NCI-H2196 (cell line): ENCODE data around the gene AMTN.
"Not testable (repeated sequence)": the region's sequence is repeated elsewhere in the genome, so short reads cannot be mapped to it uniquely, and the experiment has no call there.

Source experiments
- DNase-seq: peaks from one replicate; lab custom pipeline; 2025; ENCODE audit not compliant: unreplicated experiment; lab: John Stamatoyannopoulos, UW

The AMTN gene, protein sequence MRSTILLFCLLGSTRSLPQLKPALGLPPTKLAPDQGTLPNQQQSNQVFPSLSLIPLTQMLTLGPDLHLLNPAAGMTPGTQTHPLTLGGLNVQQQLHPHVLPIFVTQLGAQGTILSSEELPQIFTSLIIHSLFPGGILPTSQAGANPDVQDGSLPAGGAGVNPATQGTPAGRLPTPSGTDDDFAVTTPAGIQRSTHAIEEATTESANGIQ

DNA sequence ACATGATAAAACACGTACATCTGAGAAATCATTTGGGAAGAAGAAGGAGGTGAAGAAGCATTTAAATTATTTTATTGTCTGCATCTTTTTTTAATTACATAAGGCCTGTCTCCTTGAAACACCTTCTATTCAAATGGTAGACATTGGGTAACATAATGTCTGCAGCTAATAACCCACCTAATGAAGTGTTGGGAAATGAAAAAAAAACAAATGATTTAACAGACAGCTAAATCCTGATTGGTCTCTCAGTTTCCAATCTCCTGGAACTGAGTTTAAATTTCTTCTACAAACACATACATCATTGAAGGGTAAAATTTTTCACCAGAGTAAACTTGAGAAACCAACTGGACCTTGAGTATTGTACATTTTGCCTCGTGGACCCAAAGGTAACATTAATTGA, at the start of gene AMTN:
TSS of gene AMTN (plus strand) at position 301 of the 400 bp plus-strand sequence. CDS start 209 bp downstream, outside the sequence.
- no peak for DNase-seq

DNA sequence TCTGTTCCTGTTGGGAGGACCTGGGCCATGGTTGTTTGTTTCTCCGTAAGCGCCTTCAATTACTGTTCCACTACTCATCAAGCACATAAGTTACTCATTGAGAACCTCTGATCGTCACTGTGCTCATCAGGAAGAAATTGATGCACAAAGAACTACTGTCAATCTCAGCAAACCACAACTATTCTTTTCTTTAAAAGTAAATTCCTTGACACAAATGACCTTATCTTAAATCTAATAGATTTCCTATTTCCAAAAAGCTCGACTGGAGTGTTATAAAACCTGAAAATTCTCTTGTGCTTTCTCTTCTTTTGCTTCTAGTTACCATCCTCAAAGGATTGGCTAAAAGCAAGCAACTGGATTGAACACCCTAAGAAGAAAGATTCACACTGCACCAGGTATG, 46.5 kb upstream of the AMTN start, which contains the start of gene MUC7:
TSS of gene MUC7 (plus strand) at position 301 of the 400 bp plus-strand sequence. CDS start 1,825 bp downstream, outside the sequence.
- no peak for DNase-seq

DNA sequence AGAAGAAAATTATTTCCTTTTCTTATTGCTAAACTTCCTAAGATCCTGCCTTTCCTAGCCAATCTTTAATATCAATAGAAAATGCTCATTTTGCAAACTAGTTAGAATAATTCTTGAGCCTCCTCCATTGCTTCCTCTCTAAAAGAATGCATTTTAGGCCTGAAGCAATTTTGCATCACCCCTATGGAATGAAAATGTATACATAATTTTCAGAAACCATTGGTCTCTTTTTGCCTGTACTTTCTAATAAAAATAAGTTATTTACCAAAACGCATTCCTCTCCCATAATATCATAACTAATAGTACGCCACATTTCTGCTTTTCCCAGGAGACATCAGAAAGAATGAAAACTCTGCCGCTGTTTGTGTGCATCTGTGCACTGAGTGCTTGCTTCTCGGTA, 44.7 kb upstream of the AMTN start:
- no peak for DNase-seq

DNA sequence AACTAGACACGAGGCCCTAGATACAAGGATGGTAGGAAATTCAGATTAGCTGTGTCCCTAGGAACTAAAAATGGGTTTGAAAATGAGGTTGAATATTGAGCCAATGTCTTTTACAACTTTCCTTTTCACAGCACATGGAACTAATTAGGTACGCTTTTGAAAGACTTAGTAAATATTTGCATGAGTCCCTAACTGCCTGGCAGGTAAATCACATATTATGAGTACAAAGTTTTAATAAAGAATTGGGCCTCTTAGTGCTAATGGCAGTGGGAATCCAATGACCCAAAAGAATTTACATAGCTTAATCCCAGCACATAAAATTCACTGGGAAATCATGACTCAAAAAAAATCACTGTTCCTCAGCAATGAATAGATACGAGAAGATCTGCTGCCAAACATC, 29.6 kb upstream of the AMTN start:
- DNase-seq = no peak

DNA sequence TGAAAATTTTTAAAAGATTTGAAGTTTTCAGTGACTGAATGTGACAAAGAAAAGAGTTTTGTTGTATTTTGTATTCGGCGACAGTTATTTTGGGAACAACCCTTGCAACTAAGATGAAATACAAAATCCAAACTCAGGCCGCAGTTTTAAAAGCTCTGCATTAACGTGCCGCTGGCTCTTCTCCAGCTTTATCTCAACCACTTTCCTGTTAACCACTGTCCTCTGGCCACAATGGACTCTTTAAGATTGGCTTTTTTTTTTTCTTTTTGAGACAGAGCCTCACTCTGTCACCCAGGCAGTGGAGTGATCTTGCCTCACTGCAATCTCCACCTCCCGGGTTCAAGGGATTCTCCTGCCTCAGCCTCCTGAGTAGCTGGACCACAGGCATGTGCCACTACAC, 22.1 kb upstream of the AMTN start:
- DNase-seq = no peak

DNA sequence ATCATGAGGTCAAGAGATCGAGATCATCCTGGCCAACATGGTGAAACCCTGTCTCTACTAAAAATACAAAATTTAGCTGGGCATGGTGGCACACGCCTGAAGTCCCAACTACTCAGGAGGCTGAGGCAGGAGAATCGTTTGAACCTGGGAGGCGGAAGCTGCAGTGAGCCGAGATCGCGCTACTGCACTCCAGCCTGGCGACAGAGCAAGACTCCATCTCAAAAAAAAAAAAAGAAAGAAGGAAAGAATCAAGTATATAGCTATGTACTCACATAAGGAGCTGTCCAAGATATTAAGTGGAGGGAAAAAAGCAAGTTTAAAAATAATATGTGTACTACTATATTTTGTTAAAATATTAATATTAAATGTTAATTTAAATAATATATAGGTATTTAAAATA, 16.5 kb upstream of the AMTN start:
- DNase-seq = not testable (repeated sequence)

DNA sequence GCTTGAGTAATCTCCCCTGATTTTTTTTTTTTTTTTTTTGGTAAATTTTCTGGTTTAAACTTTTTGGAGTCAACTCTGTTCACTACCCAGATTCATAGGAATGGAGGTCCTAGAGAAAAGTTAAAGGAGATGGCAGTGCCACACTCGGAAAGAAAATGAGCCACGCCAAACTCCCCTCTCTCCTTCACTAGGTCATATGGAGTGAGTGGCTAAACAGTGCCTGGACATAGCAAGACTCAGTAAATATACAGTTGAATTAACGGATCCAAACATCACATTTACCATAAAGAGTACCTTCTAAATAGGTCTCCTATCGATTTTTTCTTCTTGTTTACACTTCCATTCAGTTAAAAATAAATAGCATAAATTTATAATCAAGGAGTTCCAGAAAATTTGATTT, 13.6 kb upstream of the AMTN start:
- DNase-seq = no peak

DNA sequence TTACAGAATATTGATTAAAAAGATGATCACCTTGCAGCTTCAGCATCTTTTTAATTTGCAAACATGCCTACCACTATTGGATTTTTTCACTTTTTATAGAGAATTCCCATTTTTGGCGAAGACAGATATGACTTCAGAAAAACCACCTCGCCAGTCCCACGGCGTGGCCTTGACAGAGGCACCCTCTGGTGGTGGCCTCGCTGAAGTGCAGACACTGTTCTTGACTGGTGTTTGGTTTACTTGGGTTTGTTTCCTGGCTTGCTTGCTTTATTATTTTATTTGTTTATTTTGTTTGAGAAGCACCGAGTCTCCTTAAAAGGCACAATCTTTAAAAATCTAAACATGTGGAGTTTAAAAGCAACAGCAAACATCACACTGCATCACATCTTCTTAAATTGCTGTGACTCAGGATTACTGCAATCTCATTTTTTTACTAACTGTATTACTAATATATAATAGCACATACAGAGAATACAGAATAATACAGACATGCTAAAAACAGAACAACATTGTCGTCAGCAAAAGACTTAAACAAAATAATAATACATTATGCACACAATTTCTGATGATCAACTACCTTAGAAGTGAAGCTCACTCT, 13.1 kb upstream of the AMTN start:
- DNase-seq = peak; percentile 11

DNA sequence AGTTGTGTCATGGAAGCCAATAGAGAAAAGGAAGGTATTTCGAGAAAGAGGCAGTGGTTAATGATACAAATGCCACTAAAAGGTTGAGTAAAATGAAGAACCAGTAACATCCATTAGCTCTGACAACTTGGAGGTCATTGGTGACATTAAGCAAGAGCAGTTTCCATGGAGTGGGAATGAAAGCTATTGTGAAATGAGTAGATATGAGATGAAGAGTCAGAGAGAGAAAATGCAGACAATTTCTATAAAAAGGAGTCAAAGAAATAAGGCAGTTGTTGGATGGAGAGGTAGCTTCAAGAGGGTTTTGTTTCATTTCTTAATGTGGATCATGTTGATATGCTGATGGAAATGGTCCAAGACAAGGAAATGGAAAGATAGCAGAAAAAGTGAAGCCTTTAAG, 9.6 kb upstream of the AMTN start:
- DNase-seq = no peak

DNA sequence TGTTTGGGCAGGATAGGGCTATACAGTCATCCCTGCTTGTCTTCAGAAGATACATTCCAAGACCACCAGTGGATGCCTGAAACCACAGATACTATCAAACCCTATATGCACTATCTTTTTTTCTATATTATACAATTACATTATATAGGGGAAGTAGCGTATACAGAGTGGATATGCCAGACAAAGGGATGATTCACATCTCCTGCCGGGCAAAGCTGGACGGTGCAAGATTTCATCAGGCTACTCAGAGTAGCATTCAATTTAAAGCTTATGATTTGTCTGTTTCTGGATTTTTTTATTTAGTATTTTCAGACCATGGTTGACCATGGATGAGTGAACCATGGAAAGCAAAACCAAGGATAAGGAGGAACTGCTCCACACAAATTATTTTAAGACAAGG, 7.0 kb upstream of the AMTN start:
- DNase-seq = no peak

DNA sequence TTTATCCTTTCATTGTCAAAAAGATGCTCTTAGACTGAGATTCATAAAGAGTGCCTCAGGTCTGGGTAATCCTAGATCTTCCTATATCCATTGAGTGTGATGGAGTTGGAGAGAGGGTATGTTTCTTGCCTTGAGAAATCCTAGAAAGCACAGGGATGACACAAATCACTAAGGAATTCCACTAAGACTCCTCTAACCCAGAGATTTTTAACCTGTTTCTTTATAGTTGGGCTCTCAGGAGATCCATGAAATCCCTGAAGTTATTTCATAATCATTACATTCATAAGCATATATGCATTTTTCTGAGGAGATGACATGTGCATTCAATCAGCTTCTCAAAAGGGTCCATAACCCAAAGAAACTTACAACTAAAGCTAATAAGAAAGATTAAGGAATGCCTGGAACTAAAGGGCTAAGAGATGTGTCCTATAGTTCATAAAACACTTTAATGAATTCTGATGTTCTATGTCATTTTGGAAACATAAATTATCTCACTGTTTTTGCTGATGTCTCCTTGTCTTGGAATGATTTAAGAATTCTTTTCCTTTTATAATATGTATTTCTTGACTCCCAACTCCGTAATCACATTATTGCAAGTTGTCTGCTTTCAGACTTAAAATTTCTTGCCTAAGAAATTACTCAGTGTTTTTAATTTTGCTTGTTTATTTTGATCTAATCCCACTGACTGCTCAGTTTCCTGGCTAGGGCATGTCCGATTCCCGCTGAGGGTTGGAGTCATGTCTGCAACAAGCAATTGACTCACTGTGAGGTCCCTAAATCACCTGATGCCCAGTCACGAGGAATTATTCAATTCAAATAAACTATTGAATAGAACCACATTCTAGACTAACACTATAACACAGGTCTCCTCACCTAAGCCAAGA, 2.8 kb upstream of the AMTN start:
- no peak for DNase-seq

DNA sequence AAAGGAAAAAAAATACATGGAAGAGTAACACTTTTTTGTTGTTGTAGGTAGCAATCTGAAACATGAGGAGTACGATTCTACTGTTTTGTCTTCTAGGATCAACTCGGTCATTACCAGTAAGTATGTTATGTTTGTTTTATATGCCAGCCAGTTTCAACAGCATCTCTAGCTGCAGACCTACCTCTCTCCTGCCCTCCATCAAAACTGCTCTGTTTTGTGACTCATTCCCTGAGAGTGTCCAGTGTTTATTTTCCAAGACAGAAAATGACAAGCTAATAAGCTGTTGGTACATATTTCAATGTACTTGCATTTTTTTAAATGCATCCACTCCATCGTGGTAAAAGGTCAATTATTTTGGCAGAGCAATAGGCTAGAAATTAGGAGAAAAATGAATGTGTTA, 347 bp downstream of the AMTN start:
- no peak for DNase-seq

DNA sequence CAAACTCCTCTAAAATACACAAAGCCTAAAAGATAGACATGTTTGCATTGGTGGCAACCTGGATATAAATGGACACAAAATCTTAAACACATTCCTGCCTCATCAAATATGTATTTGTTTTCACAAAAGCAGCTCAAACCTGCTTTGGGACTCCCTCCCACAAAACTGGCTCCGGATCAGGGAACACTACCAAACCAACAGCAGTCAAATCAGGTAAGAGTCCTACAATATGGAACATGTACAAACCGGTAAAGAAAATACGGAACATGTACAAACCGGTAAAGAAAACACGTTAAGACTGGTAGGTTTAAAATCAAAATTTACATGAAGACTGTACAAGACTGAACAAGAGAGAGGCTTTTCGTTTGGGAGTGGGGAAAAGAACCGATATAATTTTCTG, 4.3 kb downstream of the AMTN start:
- DNase-seq = no peak

DNA sequence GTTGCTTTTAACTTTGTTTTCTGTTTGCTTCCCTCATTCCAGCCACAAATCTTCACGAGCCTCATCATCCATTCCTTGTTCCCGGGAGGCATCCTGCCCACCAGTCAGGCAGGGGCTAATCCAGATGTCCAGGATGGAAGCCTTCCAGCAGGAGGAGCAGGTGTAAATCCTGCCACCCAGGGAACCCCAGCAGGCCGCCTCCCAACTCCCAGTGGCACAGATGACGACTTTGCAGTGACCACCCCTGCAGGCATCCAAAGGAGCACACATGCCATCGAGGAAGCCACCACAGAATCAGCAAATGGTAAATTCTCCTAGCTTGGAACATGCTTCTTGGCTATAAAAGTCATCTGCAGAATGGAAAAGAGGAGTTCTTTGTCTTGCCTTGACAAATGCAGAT, 12.6 kb downstream of the AMTN start:
- DNase-seq = no peak

DNA sequence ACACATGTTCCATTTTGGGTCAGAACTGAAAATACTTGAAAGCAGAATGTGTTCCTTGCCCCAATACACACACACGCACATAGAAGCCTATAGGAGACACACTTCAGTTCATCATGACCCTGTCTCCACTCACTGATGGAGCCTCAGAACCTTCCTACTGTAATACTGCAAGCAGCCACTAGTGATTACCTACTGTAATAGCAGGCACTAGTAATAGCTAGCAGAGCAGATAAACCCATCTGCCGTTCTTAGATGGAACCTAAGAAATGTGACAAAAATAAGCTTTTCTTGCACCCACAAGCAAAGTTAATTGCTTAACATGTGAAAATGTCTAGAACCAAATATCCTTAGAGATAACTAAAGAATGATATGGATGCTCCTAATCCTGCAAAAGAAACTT, 13.6 kb downstream of the AMTN start:
- no peak for DNase-seq

DNA sequence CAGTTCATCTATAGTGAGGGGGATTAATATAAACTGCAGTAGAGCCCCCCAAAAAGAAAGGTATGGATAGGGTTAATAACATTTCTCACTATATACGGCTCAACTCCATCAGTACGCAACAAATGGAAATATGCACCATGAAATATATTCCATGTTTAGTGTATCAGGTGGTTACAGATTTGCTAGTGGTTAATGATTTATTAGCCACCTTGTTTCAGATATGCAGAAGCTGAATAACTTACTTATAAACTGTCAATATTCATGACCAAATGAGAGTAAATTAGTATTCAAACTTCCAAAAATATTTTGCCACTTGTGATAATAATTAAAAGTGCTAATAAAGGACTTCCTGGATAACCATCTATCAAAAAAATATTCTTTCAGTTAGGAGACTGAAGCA, 14.8 kb downstream of the AMTN start:
- DNase-seq = no peak

DNA sequence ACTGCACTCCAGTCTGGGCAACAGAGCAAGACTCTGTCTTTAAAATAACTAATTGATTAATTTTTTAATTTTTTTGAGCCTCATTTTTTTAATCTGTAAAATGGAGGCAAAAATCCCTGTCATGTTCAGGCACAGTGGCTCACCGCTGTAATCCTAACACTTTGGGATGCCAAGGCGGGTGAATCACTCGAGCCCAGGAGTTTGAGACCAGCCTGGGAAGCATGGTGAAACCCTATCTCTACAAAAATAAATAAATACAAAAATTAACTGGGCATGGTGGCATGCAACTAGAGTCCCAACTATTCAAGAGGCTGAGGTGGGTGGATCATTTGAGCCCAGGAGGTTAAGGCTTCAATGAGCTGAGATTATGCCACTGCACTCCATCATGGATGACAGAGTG, 15.4 kb downstream of the AMTN start:
- DNase-seq = no peak

DNA sequence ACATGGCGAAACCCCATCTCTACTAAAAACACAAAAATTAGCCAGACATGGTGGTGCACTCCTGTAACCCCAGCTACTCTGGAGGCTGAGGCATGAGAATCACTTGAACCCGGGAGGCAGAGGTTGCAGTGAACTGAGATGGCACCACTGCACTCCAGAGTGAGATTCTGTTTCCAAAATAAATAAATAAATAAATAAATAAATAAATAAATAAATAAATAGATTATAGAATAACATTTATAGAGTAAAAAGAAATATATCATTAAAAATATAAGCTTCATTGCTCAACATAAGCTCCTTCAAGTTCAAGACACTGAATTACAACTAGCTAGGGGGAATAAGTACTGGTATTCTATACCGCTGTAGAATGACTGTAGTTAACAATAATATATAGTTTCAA, 16.5 kb downstream of the AMTN start:
- DNase-seq = not testable (repeated sequence)

DNA sequence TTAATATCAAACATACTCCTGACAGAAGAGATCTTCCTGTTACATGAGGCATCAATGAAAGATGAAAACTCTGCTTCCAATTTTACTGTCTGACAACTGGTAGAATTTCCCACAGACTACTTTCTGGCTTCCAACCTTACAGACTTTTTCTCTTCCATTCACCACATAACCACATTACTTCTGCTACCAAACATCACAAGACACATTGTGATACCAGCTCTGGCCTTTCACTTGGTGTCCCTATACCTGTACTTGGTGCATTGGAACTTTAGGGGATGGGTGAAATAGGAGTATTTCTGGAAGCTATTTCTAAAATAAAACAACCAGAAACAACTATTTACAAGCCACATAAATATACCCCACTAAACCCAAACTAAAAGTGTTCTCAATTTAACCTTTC, 20.5 kb downstream of the AMTN start:
- no peak for DNase-seq

DNA sequence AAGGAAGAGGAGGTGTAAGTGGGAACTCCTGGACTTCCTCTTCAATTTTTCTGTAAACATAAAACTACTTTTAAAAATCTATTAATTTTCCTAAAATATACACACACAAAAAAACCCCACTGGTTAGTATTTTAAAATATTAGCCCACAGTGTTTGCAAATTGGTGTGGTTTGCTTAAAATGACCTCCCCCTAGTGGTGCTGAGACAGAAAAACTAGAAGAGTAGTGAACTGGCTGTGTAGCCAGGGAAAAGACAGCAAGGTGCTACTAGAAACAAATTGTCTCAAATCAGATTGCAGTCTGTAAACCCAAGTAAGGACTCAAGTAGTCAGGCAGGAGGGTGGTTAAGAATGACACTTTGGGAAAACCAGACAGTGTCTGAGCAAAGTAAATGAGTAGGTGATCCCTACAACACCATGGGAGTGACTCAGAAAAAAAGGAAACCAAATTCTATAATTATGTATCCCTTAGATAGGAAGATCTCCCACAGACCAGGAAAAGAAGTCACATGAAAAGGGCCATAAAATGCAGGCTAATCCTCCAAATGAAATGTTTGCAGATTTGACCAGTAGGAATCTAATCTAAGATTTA, 26.0 kb downstream of the AMTN start:
- DNase-seq = no peak

DNA sequence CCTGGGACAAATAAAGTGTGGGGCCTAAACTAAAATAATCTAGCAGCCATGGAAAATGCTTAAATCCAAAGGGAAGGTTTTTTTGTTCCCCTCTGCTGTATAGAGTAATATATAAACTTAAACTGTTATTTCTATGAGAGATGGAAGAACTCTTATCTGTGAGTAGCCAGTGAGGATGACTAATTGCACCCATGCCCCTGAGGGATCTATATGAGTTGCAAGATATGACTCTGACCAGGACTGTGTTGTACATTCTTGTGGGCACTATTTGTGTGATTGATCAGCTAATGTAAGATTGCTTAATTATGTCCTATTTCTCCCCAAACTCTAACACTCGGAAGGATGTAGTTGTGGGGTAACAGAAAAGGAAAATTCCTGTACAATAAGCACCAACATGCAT, 38.5 kb downstream of the AMTN start:
- no peak for DNase-seq
